Subcutaneous abdominal adipose tissue (tissue), 5 donors: ENCODE results near the gene AOC3.
"Not testable (repeated sequence)": the region's sequence is repeated elsewhere in the genome, so short reads cannot be mapped to it uniquely, and the experiment has no call there.

Experiments
- H3K27ac ChIP-seq: one replicate; pipeline ENCODE4 v1.7.0; 2013; ENCODE audit warnings: low read depth, mild to moderate bottlenecking, inconsistent platforms, low read length, moderate library complexity
- H3K27me3 ChIP-seq, 5 donors: one replicate each; pipeline ENCODE4 v1.7.0; 2013; ENCODE audit warnings: low read length in 5 of 5, inconsistent platforms in 1 of 5; ENCODE audit not compliant: control insufficient read depth in 5 of 5, insufficient read depth in 4 of 5
- H3K36me3 ChIP-seq, 5 donors: one replicate each; pipeline ENCODE4 v1.7.0; 2013; ENCODE audit warnings: low read length in 5 of 5; ENCODE audit not compliant: control insufficient read depth in 5 of 5, insufficient read depth in 5 of 5
- H3K4me1 ChIP-seq, 5 donors: one replicate each; pipeline ENCODE4 v1.7.0; 2013; ENCODE audit warnings: low read length in 5 of 5, mild to moderate bottlenecking in 3 of 5, moderate library complexity in 1 of 5; ENCODE audit not compliant: control insufficient read depth in 5 of 5, insufficient read depth in 5 of 5
- H3K4me3 ChIP-seq, 5 donors: one replicate each; pipeline ENCODE4 v1.7.0; 2013; ENCODE audit warnings: low read length in 5 of 5, low read depth in 1 of 5
- H3K9ac ChIP-seq, 5 donors: one replicate each; pipeline ENCODE4 v1.7.0; 2013; ENCODE audit warnings: low read length in 5 of 5, mild to moderate bottlenecking in 4 of 5, moderate library complexity in 3 of 5
- H3K9me3 ChIP-seq, 5 donors: one replicate each; pipeline ENCODE4 v1.7.0; 2013; ENCODE audit warnings: low read length in 5 of 5; ENCODE audit not compliant: control insufficient read depth in 5 of 5
- donor health status: healthy.
- donor health status: healthy.
- donor health status: healthy.
- donor health status: healthy.
- donor health status: healthy.

Gene AOC3

GRCh38 chr17:42886283-42887176, 35.5 kb downstream of the AOC3 start:
- H3K36me3 ChIP-seq, result no peaks in the 10 kb centered on the region
- no peak overlapping the region for H3K9ac ChIP-seq
- peak overlapping the region; percentile 24 for H3K27ac ChIP-seq
- peak overlapping the region in 1 of 5 donors; percentile 20 for H3K4me3 ChIP-seq
- H3K9me3 ChIP-seq, result no peaks in the 10 kb centered on the region
- H3K27me3 ChIP-seq, result no peaks in the 10 kb centered on the region
- H3K4me1 ChIP-seq, result peaks cover 2 to 34% (median 32%) of the 10 kb centered on the region in 5 donors

- Histone ChIP-seq H3K27ac (no peak overlapping the region), H3K4me3 (no peak overlapping the region), H3K9me3 (no peaks in the 10 kb centered on the region), H3K4me1 (peaks cover 8 to 63% (median 55%) of the 10 kb centered on the region in 5 donors), H3K9ac (no peak overlapping the region), H3K36me3 (no peaks in the 10 kb centered on the region), H3K27me3 (no peaks in the 10 kb centered on the region)
Measured at GRCh38 chr17:42889809-42890208, 38.8 kb downstream of the AOC3 start.

GRCh38 chr17:42891539-42892152, 40.6 kb downstream of the AOC3 start:
- Histone ChIP-seq H3K9me3 (no peaks in the 10 kb centered on the region), H3K4me3 (no peak overlapping the region), H3K4me1 (peaks cover 6 to 58% (median 53%) of the 10 kb centered on the region in 5 donors), H3K27ac (peak overlapping the region; percentile 89), H3K9ac (peak overlapping the region in 4 of 5 donors; percentile 38 to 79 (median 66)), H3K36me3 (no peaks in the 10 kb centered on the region), H3K27me3 (no peaks in the 10 kb centered on the region)

GRCh38 chr17:42893359-42893758, 42.4 kb downstream of the AOC3 start:
- peak overlapping the region in 2 of 5 donors; percentile 28 to 35 for H3K9ac ChIP-seq
- peak overlapping the region in 3 of 5 donors; percentile 4 to 43 (median 7) for H3K4me3 ChIP-seq
- H3K9me3 ChIP-seq, result no peaks in the 10 kb centered on the region
- peaks cover 6 to 47% (median 41%) of the 10 kb centered on the region in 5 donors for H3K4me1 ChIP-seq
- H3K27me3 ChIP-seq, result no peaks in the 10 kb centered on the region
- peak overlapping the region; percentile 59 for H3K27ac ChIP-seq
- no peaks in the 10 kb centered on the region for H3K36me3 ChIP-seq

GRCh38 chr17:42894283-42895184, 43.5 kb downstream of the AOC3 start:
- Histone ChIP-seq H3K36me3 (no peaks in the 10 kb centered on the region), H3K9ac (no peak overlapping the region), H3K4me3 (no peak overlapping the region), H3K27ac (peak overlapping the region; percentile 59), H3K4me1 (peaks cover 6 to 44% (median 37%) of the 10 kb centered on the region in 5 donors), H3K9me3 (no peaks in the 10 kb centered on the region), H3K27me3 (no peaks in the 10 kb centered on the region)

GRCh38 chr17:42895185-42895555, 44.2 kb downstream of the AOC3 start:
- no peak overlapping the region for H3K9ac ChIP-seq
- peak overlapping the region; percentile 59 for H3K27ac ChIP-seq
- no peaks in the 10 kb centered on the region for H3K9me3 ChIP-seq
- peaks cover 6 to 44% (median 37%) of the 10 kb centered on the region in 5 donors for H3K4me1 ChIP-seq
- H3K36me3 ChIP-seq, result no peaks in the 10 kb centered on the region
- H3K4me3 ChIP-seq, result no peak overlapping the region
- no peaks in the 10 kb centered on the region for H3K27me3 ChIP-seq

GRCh38 chr17:42898147-42898811, 47.3 kb downstream of the AOC3 start:
- Histone ChIP-seq H3K36me3 (no peaks in the 10 kb centered on the region), H3K9me3 (no peaks in the 10 kb centered on the region), H3K27me3 (no peaks in the 10 kb centered on the region), H3K4me1 (peaks cover 6 to 25% (median 21%) of the 10 kb centered on the region in 5 donors), H3K27ac (no peak overlapping the region), H3K9ac (no peak overlapping the region), H3K4me3 (no peak overlapping the region)

- H3K9me3 ChIP-seq, H3K36me3 ChIP-seq, H3K27me3 ChIP-seq, H3K27ac ChIP-seq, H3K9ac ChIP-seq, H3K4me3 ChIP-seq: not testable (repeated sequence)
- H3K4me1 ChIP-seq, result peaks cover 0 to 17% (median 15%) of the 10 kb centered on the region in 5 donors
Measured at GRCh38 chr17:42899981-42900380, 49.0 kb downstream of the AOC3 start.

- peaks cover 0 to 10% (median 8%) of the 10 kb centered on the region in 5 donors for H3K4me1 ChIP-seq
- no peak within 1 kb of the TSS for H3K4me3 ChIP-seq
- H3K27me3 ChIP-seq, result no peaks in the 10 kb centered on the region
- H3K9me3 ChIP-seq, result no peaks in the 10 kb centered on the region
- no peak within 1 kb of the TSS for H3K9ac ChIP-seq
- no peaks in the 10 kb centered on the region for H3K36me3 ChIP-seq
- no peak within 1 kb of the TSS for H3K27ac ChIP-seq
Measured at GRCh38 chr17:42900460-42901331, 49.7 kb downstream of the AOC3 start, which contains the start of gene G6PC1. Gene G6PC1 (plus strand): TSS chr17:42900799. CDS start chr17:42900877, 78 bp downstream.
